H1 (cell line): Measurements from ENCODE around the gene ASXL3. TPM values are rescaled to one million over a fixed set of nuclear protein-coding genes. Genes with fewer than 3 reads are reported as not detected.

Experiments
- CHD7 ChIP-seq: fragments of 300-600 bp; sonication (generic); IDR thresholded peaks from 2 replicates; pipeline ENCODE4 v1.7.1; 2012; ENCODE audit warnings: low read length, moderate library complexity, mild to moderate bottlenecking, inconsistent platforms; ENCODE audit not compliant: insufficient replicate concordance
- CREB1 ChIP-seq: IDR thresholded peaks from 2 replicates; pipeline ENCODE4 v1.6.1; 2012; ENCODE audit warnings: inconsistent platforms
- EZH2 ChIP-seq: fragments of 200-600 bp; sonication (generic); IDR thresholded peaks from 2 replicates; pipeline ENCODE4 v1.7.1; 2012; ENCODE audit warnings: low read depth, mild to moderate bottlenecking, moderate library complexity, low read length, inconsistent platforms; ENCODE audit not compliant: severe bottlenecking
- NRF1 ChIP-seq: IDR thresholded peaks from 2 replicates; pipeline ENCODE4 v1.6.1; 2011; ENCODE audit warnings: mild to moderate bottlenecking, low read depth, low read length, improper control_type of control experiment
- RAD21 ChIP-seq, 2 experiments: IDR thresholded peaks in 1 of 2; conservative IDR thresholded peaks in 1 of 2; 2 replicates each; pipeline ENCODE4 v1.6.1; 2011; ENCODE audit warnings: low read depth in 2 of 2, low read length in 2 of 2, improper control_type of control experiment in 1 of 2, inconsistent platforms in 1 of 2, mild to moderate bottlenecking in 1 of 2, moderate library complexity in 1 of 2
- RBBP5 ChIP-seq: IDR thresholded peaks from 2 replicates; pipeline ENCODE4 v1.7.1; 2012; ENCODE audit warnings: low read depth, mild to moderate bottlenecking, inconsistent platforms, low read length, moderate library complexity, borderline replicate concordance
- RNF2 ChIP-seq: fragments of 200-900, 300-1000 bp; sonication (generic); IDR thresholded peaks from 2 replicates; pipeline ENCODE4 v1.7.1; 2016; ENCODE audit warnings: borderline replicate concordance, low read depth, mild to moderate bottlenecking, antibody characterized with exemption, low read length; ENCODE audit not compliant: poor library complexity, severe bottlenecking; ENCODE audit errors: missing control alignments
- RXRA ChIP-seq: IDR thresholded peaks from 2 replicates; pipeline ENCODE4 v1.6.1; 2011; ENCODE audit warnings: low read depth, mild to moderate bottlenecking, low read length, moderate library complexity; ENCODE audit not compliant: insufficient read depth
- SIRT6 ChIP-seq: IDR thresholded peaks from one replicate; pipeline ENCODE4 v1.7.1; 2012; ENCODE audit warnings: low read length, inconsistent platforms
- SP4 ChIP-seq: IDR thresholded peaks from 2 replicates; pipeline ENCODE4 v1.6.1; 2012; ENCODE audit warnings: low read length, inconsistent platforms
- ZNF274 ChIP-seq: IDR thresholded peaks from 2 replicates; pipeline ENCODE4 v1.7.0; 2012; ENCODE audit warnings: low read length, borderline replicate concordance; ENCODE audit errors: extremely low read depth
- polyA plus RNA-seq, 7 experiments: library from polyadenylated mRNA; depleted of rRNA in 3 of 7; stranded (reverse) in 5 of 7; unstranded in 2 of 7; fragments of >200 nt in 5 of 7; fragments of 200-250 nt in 2 of 7; gene quantifications; 1 replicate in 5 of 7; 2 replicates in 1 of 7; 4 replicates in 1 of 7; pipeline versions ENCODE4 v1.2.1 to v1.2.3, GENCODE V29; 2011 to 2013; ENCODE audit warnings: missing spikeins in 2 of 7, mixed read lengths in 2 of 7
- total RNA-seq: library from RNA; stranded (reverse); fragmentation: NEBNext Ultra II Directional; extraction: Animal tissue kit (Norgen Biotek cat#: 25700); gene quantifications from 2 replicates; pipeline ENCODE4 v1.2.1, GENCODE V29; 2021

ASXL3 gene
- total and polyA plus RNA-seq, 2 of the 8 experiments (the other 6 are each of a cell fraction or from before 2014, with no cell fraction given) = 0.08 to 1.3 TPM

- TF ChIP-seq CHD7 = no peak
- no peak for TF ChIP-seq RAD21 (IDR thresholded peaks at IDR 0.05 in 1 of 2, conservative IDR thresholded peaks at IDR 0.05 in 1 of 2; ENCODE audit: low read depth in 2 of 2, low read length in 2 of 2)
- TF ChIP-seq RXRA = no peak
- TF ChIP-seq RNF2 = no peak
- no peak for TF ChIP-seq ZNF274
- TF ChIP-seq RBBP5 = no peak
- TF ChIP-seq NRF1 = no peak
- no peak for TF ChIP-seq SIRT6
- no peak for TF ChIP-seq CREB1
- TF ChIP-seq SP4 = no peak
- no peak for TF ChIP-seq EZH2
Measured at GRCh38 chr18:33538418-33539042, 39.5 kb upstream of the ASXL3 start (continued).
